D721Med (cell line): Measurements from ENCODE around the gene PLCB1.

ENCODE experiments used
- DNase-seq: peaks from one replicate; pipeline ENCODE4 v3.0.0; 2011; ENCODE audit warnings: low spot score; ENCODE audit not compliant: insufficient read length
- FAIRE-seq: peaks from 2 replicates; lab custom pipeline; 2011; peaks lifted over from hg19 to GRCh38; lab: Jason Lieb, UNC
- TF ChIP-seq, protein P1 (sequence below): IDR thresholded peaks from 2 replicates; pipeline ENCODE4 v1.5.1; 2012; ENCODE audit warnings: mild to moderate bottlenecking, control low read depth; ENCODE audit not compliant: insufficient read depth; ENCODE audit errors: missing control alignments

PLCB1 gene

DNA sequence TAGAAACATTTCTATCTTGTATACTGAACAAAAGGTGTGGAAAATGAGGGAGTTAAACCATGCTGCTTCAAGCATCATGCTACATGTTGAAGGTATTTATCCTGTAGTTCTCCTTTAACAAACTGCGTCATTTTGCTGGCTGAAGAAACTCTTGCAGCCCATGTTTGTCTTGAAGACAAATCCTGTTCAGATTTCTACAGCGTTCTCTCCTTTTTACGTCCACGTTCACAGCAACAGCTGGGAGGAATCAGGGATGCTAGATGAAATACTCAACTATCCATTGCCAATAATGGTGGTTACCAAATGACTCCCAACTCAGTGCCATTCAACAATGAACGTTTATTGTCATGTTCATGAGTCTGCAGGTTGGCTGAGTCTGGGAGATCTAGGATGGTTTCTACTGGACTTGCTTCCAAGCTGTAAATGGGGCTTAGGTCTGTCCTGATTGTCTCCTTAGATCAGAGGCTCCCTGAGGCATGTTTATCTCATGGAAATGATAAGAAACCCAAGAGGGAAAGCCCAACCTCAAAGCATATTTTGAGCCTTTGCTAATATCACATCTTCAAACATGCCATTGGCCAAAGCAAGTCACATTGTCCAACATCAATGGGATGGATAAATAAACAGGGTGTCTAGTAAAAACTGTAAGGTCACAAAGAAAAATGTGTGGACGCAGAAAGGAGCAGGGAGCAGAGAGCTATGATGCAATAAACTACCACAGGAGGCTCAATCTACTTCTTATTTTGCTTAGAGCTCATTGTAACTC lies 2.7 kb upstream of the PLCB1 start:
- FAIRE-seq (no peak), DNase-seq (no peak)
- TF ChIP-seq, protein P1, sequence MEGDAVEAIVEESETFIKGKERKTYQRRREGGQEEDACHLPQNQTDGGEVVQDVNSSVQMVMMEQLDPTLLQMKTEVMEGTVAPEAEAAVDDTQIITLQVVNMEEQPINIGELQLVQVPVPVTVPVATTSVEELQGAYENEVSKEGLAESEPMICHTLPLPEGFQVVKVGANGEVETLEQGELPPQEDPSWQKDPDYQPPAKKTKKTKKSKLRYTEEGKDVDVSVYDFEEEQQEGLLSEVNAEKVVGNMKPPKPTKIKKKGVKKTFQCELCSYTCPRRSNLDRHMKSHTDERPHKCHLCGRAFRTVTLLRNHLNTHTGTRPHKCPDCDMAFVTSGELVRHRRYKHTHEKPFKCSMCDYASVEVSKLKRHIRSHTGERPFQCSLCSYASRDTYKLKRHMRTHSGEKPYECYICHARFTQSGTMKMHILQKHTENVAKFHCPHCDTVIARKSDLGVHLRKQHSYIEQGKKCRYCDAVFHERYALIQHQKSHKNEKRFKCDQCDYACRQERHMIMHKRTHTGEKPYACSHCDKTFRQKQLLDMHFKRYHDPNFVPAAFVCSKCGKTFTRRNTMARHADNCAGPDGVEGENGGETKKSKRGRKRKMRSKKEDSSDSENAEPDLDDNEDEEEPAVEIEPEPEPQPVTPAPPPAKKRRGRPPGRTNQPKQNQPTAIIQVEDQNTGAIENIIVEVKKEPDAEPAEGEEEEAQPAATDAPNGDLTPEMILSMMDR = no peak

DNA sequence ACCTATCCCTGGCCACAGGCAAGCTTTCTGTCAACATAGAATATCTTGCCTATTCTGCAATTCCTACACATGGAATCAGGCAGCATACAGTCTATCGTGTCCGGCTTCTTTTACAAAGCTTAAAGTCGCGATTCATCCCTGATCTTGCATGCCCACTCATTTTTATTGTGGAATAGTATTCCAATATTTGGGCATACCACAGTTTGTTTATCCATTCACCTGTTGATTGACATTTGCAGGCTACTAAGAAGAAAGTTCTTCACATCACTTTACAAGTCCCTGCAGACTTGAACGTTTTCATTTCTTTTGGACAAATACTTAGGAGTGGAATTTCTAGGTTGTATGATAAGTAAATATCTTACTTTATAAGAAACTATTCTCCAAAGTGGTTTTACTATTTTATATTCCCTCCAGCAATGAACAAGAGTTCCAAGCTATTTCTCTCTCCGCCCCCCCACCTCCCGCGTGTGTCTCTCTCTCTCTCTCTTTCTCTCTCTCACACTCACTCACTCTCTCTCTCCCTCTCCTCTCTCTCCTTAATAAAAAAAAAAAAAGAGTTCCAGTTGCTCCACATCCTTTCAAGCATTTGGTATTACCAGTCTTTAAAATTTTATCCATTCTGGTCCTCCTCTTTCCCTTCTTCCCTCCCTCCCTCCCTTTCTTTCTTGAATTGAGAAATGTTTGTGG lies 1.1 kb upstream of the PLCB1 start:
- TF ChIP-seq, protein P1 = no peak
- FAIRE-seq (no peak), DNase-seq (no peak)

DNA sequence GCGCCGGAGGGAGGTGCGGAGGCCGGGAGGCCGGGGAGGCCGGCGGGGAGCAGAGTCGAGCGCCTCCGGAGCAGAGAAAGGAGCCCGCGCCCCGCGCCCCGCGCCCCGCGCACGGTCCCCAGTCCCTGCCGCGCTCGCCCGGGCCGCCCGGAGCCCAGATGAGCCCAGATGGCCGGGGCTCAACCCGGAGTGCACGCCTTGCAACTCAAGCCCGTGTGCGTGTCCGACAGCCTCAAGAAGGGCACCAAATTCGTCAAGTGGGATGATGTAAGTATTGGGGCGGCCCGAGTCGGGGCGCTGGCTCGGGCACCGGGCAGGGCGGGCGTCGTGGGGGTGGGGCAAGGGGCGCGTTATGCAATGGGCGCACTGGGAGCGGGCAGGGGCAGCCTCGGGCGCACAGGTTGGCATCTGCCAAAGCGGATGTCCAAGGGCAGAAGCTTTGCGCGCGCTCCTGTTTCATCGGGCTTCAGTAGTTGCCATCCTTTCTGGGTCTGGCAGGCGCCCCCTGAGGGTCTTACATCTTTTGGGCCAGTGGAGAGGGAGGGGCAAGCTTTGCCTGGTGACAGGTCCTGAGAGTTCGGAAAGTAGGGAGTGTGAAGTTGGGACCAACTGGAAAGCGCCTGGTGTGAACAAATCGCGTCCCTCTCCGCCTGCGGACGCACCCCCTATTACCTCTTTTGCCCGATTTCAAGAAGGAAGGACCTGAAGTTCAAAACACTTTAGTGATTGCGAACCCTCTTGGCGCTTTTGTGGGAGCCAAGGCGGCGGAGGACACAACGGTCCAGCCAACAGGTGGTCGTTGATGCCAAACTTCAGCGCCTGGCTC lies 631 bp downstream of the PLCB1 start:
- FAIRE-seq (no peak), DNase-seq (no peak)
- TF ChIP-seq, protein P1 = no peak

DNA sequence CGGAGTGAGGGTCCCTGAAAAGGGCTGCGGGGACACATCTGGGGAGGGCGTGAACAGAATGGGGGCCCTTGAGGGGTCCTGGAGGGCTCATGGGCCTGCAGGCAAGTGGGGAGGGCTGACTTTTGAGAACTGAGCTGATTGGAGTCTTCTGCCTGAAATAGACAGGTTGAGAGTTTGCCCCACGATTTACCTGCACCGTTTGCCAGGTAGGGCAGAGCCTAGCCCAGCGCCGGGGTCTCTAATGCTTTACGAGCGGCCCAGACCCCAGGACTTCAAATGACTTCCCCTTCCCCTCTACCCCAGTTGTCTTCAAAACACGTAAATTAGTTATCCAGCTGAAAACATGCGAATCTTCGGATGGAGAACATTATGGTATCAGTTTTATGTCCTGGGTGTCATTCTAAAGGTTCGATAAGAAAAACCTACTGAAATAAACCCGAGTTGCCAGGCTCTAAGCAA lies 1.3 kb downstream of the PLCB1 start:
- DNase-seq (no peak), FAIRE-seq (no peak)
- TF ChIP-seq, protein P1 = no peak

DNA sequence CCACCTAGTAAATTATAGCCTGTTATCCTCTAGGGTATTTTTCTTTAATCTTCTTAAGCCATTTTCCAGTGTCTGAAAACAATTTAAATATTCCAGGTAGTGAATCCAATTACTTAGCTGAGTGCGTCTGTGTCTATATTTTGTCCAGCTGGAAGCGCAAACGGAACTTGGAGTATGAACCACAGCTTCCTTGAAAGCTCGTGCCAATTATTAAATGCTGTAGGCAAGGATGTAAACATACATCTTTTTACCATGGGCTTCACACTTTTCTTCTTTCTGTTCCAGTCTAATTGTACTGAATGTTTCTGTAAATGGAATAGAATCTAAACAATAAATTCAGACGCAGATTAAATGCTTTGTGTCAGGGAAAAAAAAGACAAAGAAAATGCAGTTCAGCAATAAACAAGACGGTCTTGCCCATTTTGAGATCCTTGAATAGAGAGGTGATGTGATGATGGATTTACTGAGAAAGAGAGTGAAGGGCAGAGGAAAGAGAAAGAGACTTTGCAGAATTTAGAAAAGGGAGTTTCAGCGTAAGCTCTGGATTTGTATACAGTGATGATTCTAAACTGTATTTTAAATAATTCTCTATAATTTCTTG lies 1.9 kb downstream of the PLCB1 start:
- no peak for DNase-seq
- FAIRE-seq = no peak
- TF ChIP-seq, protein P1 = no peak

DNA sequence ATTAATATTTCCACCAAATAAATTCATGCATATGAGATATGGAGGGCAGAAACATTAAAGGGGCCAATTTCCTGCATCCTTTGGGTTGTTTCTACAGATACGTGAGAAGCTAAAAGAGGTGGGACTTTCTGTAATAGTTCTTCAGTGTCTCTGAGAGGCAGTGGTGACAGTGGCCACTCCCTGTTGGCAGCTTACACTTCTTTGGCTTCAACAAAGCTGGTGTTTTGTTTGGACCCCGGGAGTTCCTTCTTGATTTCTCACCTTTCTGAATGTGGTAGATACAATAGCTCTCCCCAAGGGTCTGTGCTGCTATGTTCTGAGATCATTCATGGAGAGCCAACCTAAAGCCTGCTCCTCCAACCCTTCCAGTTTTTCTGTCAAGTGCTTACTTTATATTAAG lies 7.8 kb downstream of the PLCB1 start:
- no peak for FAIRE-seq
- no peak for DNase-seq
- TF ChIP-seq, protein P1 = no peak
